Spleen (tissue), 11 donors: Measurements from ENCODE around the gene NKX1-1. TPM values are rescaled to one million over a fixed set of nuclear protein-coding genes. Genes with fewer than 3 reads are reported as not detected.
"Not testable (repeated sequence)": the region's sequence is repeated elsewhere in the genome, so short reads cannot be mapped to it uniquely, and the experiment has no call there.

Source experiments
- DNase-seq: peaks from one replicate; pipeline ENCODE4 v3.0.0-alpha.2; 2020
- H3K27ac ChIP-seq, 8 donors: fragments of 200-600 bp; sonication (generic) in 7 of 8; 1 replicate in 4 of 8; 2 replicates in 4 of 8; pipeline versions ENCODE4 v1.5.0 to v1.8.0; 2016 to 2021; ENCODE audit warnings: inconsistent platforms in 4 of 8, mild to moderate bottlenecking in 4 of 8, moderate library complexity in 1 of 8
- H3K27me3 ChIP-seq, 7 donors: fragments of 200-600 bp; sonication (generic) in 6 of 7; replicated peaks in 1 of 7; 1 replicate in 4 of 7; 2 replicates in 3 of 7; pipeline versions ENCODE4 v1.5.0 to v1.8.0; 2016 to 2021; ENCODE audit warnings: inconsistent platforms in 3 of 7, mild to moderate bottlenecking in 1 of 7
- H3K36me3 ChIP-seq, 6 donors: fragments of 200-600 bp; sonication (generic) in 5 of 6; 1 replicate in 4 of 6; 2 replicates in 2 of 6; pipeline versions ENCODE4 v1.5.0 to v1.8.0; 2016 to 2021; ENCODE audit warnings: inconsistent platforms in 2 of 6
- H3K4me1 ChIP-seq, 6 donors: fragments of 200-600 bp; sonication (generic) in 5 of 6; 1 replicate in 3 of 6; 2 replicates in 3 of 6; pipeline versions ENCODE4 v1.5.0 to v1.8.0; 2016 to 2021; ENCODE audit warnings: inconsistent platforms in 3 of 6
- H3K4me3 ChIP-seq, 8 donors: fragments of 200-600 bp; sonication (generic) in 7 of 8; 1 replicate in 4 of 8; 2 replicates in 4 of 8; pipeline versions ENCODE4 v1.5.0 to v1.8.0; 2016 to 2021; ENCODE audit warnings: inconsistent platforms in 4 of 8, mild to moderate bottlenecking in 4 of 8, moderate library complexity in 2 of 8
- H3K9me3 ChIP-seq, 8 donors: fragments of 200-600 bp; sonication (generic) in 7 of 8; 1 replicate in 4 of 8; 2 replicates in 4 of 8; pipeline versions ENCODE4 v1.5.0 to v1.8.0; 2016 to 2021; ENCODE audit warnings: inconsistent platforms in 4 of 8
- POLR2A ChIP-seq, 3 donors: fragments of 450-650 bp; IDR thresholded peaks; one replicate each; pipeline ENCODE4 v1.5.1; 2017; ENCODE audit warnings: antibody characterized with exemption in 3 of 3, mild to moderate bottlenecking in 1 of 3
- POLR2AphosphoS5 ChIP-seq, 3 donors: sonication (generic); formaldehyde crosslinking; IDR thresholded peaks; one replicate each; pipeline ENCODE4 v1.5.1; 2017; ENCODE audit warnings: antibody characterized with exemption in 3 of 3
- WGBS, 5 donors: extraction: QIAGEN DNeasy Blood & Tissue Kit in 3 of 5; methylation state at CpG; one replicate each; pipeline versions ENCODE4 v1.1.5 to v1.1.7; 2013 to 2018; 5-methylcytosine and 5-hydroxymethylcytosine counted together
- intact Hi-C: fragments of 100-400 bp; cut with DNase I; formaldehyde crosslinking; loops from one replicate; pipeline ENCODE4 v1.15.0; 2023; ENCODE audit warnings: low total_unique reads
- polyA plus RNA-seq, 3 donors: library from polyadenylated mRNA; stranded (reverse); fragments of 200-250 nt; gene quantifications; one replicate each; pipeline ENCODE4 v1.2.1, GENCODE V29; 2013
- total RNA-seq, 7 donors: library from RNA; depleted of rRNA in 3 of 7; stranded (reverse); fragments of >200 nt in 3 of 7; fragmentation: NEBNext Ultra II Directional in 4 of 7; extraction: Animal tissue kit (Norgen Biotek cat#: 25700) in 4 of 7; gene quantifications; one replicate each; pipeline versions ENCODE4 v1.1.0 to v1.2.1, GENCODE V29; 2016 to 2021
- TF ChIP-seq, protein P1 (sequence below), 11 experiments: fragments of 200-600 bp in 7 of 11; fragments of 450-650 bp in 4 of 11; sonication (generic) in 4 of 11; IDR thresholded peaks in 8 of 11; conservative IDR thresholded peaks in 3 of 11; 1 replicate in 7 of 11; 2 replicates in 4 of 11; pipeline versions ENCODE4 v1.4.0 to v1.8.0; 2016 to 2021; ENCODE audit warnings: antibody characterized with exemption in 11 of 11, inconsistent platforms in 4 of 11, mild to moderate bottlenecking in 1 of 11
- donor health status: healthy with polysubstance abuse.
- donor health status: DM: no; HTN: no; CAD: no; lungs with moderate emphysema.
- donor health status: DM: no; HTN: no; CAD: no.
- donor health status: Bipolar disorder and iron deficiency.
- donor health status: healthy.
- donor health status: DM: no; HTN: no; CAD: no.
- donor health status: DM: yes; HTN: yes; CAD: no.

Gene NKX1-1
- total and polyA plus RNA-seq, 10 donors, result not detected

DNA sequence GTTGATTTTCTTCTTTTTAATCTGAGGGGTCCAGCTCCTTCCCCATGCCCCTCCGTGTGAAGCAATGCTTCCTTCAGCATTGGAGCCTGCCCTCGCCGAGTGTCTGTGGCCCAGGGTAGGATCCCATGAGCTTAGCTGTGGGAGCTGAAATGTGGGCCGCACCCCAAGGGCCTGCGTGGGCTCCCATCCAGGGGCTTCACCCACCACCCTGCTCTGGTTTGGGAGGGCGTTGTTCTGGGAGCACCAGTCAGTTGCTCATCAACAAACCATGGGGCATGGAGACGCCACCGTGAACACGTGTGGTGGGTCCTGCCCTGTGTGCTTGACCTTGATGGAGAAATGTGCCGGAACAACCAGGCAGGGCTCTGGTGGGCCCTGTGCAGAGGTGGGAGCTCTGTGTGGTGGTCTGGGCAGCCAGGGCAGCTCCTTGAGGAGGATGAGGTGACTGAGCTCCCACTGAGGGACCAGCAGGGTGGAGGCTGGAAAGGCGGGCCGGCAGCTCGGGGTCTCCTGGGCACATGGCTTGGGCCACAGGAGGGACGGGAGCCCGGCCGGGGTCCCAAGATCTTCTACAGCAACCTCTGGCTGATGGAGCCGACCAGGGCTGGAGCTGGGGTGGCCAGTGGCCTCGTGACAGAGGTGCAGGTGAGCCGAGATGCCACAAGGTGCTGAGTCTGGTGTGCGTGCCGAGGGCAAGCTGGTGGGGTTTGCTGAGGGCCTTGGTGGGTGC, 39.6 kb upstream of the NKX1-1 start:
- H3K9me3 ChIP-seq, result no peaks in the 10 kb centered on the region
- no peak overlapping the region for H3K4me3 ChIP-seq
- peaks cover 0 to 69% (median 21%) of the 10 kb centered on the region in 7 donors for H3K27me3 ChIP-seq
- no peak overlapping the region for H3K27ac ChIP-seq
- no peaks in the 10 kb centered on the region for H3K36me3 ChIP-seq
- TF ChIP-seq, protein P1, sequence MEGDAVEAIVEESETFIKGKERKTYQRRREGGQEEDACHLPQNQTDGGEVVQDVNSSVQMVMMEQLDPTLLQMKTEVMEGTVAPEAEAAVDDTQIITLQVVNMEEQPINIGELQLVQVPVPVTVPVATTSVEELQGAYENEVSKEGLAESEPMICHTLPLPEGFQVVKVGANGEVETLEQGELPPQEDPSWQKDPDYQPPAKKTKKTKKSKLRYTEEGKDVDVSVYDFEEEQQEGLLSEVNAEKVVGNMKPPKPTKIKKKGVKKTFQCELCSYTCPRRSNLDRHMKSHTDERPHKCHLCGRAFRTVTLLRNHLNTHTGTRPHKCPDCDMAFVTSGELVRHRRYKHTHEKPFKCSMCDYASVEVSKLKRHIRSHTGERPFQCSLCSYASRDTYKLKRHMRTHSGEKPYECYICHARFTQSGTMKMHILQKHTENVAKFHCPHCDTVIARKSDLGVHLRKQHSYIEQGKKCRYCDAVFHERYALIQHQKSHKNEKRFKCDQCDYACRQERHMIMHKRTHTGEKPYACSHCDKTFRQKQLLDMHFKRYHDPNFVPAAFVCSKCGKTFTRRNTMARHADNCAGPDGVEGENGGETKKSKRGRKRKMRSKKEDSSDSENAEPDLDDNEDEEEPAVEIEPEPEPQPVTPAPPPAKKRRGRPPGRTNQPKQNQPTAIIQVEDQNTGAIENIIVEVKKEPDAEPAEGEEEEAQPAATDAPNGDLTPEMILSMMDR (IDR thresholded peaks at IDR 0.05 in 8 of 11, conservative IDR thresholded peaks at IDR 0.05 in 3 of 11), result no peak
- no peak for TF ChIP-seq POLR2A (IDR thresholded peaks at IDR 0.05)
- no peak for TF ChIP-seq POLR2AphosphoS5 (IDR thresholded peaks at IDR 0.05)
- WGBS, 5 donors, result 87 to 94% (median 90%) methylated on average over 18 to 21 of the region's 21 CpGs
- H3K4me1 ChIP-seq, result no peaks in the 10 kb centered on the region
- intact Hi-C loops, result no loop called here
- DNase-seq, result no peak

GRCh38 chr4:1443688-1444172, 37.5 kb upstream of the NKX1-1 start:
- H3K4me1 ChIP-seq, DNase-seq, H3K27ac ChIP-seq, intact Hi-C loops, H3K9me3 ChIP-seq, H3K36me3 ChIP-seq, H3K4me3 ChIP-seq: not testable (repeated sequence)
- H3K27me3 ChIP-seq, result peaks cover 0 to 48% (median 6%) of the 10 kb centered on the region in 7 donors
- 76 to 87% (median 86%) methylated on average over 4 of the region's 4 CpGs for WGBS, 5 donors

- TF ChIP-seq, protein P1 (IDR thresholded peaks at IDR 0.05 in 8 of 11, conservative IDR thresholded peaks at IDR 0.05 in 3 of 11), result no peak
- no peak for TF ChIP-seq POLR2A (IDR thresholded peaks at IDR 0.05)
- no peak for TF ChIP-seq POLR2AphosphoS5 (IDR thresholded peaks at IDR 0.05)
Observed at GRCh38 chr4:1427010-1427409, 20.8 kb upstream of the NKX1-1 start.

GRCh38 chr4:1421657-1422056, 15.4 kb upstream of the NKX1-1 start:
- no peak for DNase-seq

More at GRCh38 chr4:1427010-1427409, 20.8 kb upstream of the NKX1-1 start:
- no peak for DNase-seq
- H3K4me3 ChIP-seq, result no peak overlapping the region
- H3K36me3 ChIP-seq, result no peaks in the 10 kb centered on the region
- H3K27ac ChIP-seq, result no peak overlapping the region
- no peaks in the 10 kb centered on the region for H3K9me3 ChIP-seq
- H3K4me1 ChIP-seq, result no peaks in the 10 kb centered on the region
- WGBS, 5 donors, result 69 to 84% (median 72%) methylated on average over 5 of the region's 5 CpGs
- H3K27me3 ChIP-seq, result peaks cover 0 to 40% (median 3%) of the 10 kb centered on the region in 7 donors
- intact Hi-C loops, result no loop called here

More at GRCh38 chr4:1421657-1422056, 15.4 kb upstream of the NKX1-1 start:
- peaks cover 0 to 89% (median 4%) of the 10 kb centered on the region in 7 donors for H3K27me3 ChIP-seq
- no peak overlapping the region for H3K4me3 ChIP-seq
- intact Hi-C loops, result no loop called here
- H3K27ac ChIP-seq, result no peak overlapping the region
- TF ChIP-seq POLR2A (IDR thresholded peaks at IDR 0.05) (no peak), POLR2AphosphoS5 (IDR thresholded peaks at IDR 0.05) (no peak)
- TF ChIP-seq, protein P1 (IDR thresholded peaks at IDR 0.05 in 8 of 11, conservative IDR thresholded peaks at IDR 0.05 in 3 of 11), result no peak
- H3K36me3 ChIP-seq, result no peaks in the 10 kb centered on the region
- H3K4me1 ChIP-seq, result no peaks in the 10 kb centered on the region
- no peaks in the 10 kb centered on the region for H3K9me3 ChIP-seq
- 35 to 60% (median 41%) methylated on average over 2 of the region's 2 CpGs for WGBS, 5 donors
